ENCODE measurements around the gene CBLIF.
"Not testable (repeated sequence)": the region's sequence is repeated elsewhere in the genome, so short reads cannot be mapped to it uniquely, and the experiment has no call there.

Gene CBLIF

GRCh38 chr11:59847626-59848025 lies 2.3 kb upstream of the CBLIF start:
- no peak for DNase-seq (ENCODE audit: low read depth)

DNA sequence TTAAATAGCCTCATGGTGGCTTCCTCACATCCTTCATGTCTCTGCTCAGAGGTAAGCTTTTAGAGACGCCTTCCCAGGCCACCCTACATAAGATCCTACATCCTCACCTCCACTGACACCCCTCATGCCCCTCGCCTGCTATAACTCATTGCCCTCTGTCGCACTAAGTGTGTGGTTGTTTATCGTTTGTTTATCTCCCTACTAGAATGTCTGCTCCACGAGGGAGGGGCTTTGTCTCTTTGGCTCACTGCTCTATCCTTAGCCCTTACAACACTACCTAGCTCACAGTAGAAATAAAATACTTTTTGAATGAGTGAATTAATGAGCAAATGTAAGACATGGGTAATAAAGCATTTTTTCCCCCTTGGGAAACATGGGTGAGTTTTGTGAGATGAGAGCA lies 1.3 kb upstream of the CBLIF start:
- no peak for DNase-seq (ENCODE audit: low read depth)

- DNase-seq (ENCODE audit: low read depth), result no peak
Measured at GRCh38 chr11:59842316-59842715, 3.0 kb downstream of the CBLIF start.

- DNase-seq (ENCODE audit: low read depth), result no peak
Measured at GRCh38 chr11:59841514-59841913, 3.8 kb downstream of the CBLIF start.

- no peak for DNase-seq (ENCODE audit: low read depth)
Measured at GRCh38 chr11:59839615-59840014, 5.7 kb downstream of the CBLIF start.

DNA sequence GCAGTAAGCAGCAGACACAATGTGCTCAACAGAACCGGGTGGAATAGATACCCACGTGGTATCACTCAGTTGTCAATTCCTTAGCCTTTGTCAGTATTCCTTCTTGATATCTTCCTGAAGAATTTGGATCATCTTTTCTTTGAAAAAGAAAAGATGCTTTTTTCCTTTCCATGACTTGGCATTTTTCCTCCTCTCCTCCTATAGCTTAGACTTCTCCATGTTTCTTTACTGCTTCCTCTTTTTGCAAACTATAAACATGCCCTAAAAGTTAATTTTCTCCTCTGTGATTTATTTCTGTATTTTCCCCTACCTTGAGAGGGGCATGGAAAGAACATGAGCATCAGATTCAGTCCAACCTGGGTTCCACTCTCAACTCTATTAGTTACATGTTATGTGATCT lies 11.7 kb downstream of the CBLIF start:
- no peak for DNase-seq (ENCODE audit: low read depth)

- DNase-seq (ENCODE audit: low read depth), result no peak
Measured at GRCh38 chr11:59829358-59829757, 15.9 kb downstream of the CBLIF start.

DNA sequence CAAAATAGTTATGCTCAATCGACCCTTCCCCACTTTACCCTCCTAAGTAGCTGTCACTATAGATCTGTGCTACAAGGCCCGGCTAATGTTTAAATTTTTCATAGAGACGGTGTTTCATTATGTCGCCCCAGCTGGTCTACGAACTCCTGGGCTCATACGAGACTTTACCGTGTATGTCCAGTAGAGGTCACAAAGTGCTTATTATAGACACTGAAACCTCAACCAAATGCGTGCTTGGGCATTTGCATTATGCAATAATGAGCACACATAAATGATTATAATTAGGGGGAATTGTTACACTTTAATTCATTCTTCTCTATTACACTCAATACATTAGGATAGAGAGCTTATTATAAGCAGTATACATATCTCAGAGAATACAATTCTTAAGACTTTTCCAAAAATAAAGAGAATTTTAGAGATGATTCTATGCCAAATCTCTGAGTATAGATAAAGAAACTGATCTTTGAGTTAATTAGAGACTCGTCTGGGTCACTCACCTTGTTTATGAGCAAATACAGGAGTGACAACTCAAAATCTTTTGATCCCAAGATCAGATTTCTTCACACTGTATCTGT lies 22.2 kb downstream of the CBLIF start:
- peak; percentile 68 for DNase-seq (ENCODE audit: low read depth)

DNA sequence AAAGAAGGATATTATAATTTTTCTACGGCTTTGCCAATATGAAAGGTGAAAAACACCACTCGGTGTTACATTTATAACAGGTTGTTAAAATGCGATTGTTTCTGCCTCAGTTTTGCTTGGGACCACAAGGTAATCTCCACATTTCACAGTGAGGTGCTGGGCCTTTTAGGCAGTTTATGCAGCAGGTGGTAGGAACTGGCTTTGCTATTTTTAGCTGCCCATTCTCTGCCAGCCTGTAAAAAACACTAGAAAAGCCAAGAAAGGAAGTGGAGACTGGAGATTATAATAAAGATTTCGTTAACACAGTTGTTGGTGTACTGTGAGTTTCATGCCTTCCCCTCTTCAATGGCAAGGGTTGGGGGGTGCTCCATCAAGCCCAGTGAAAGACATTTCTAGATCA lies 26.7 kb downstream of the CBLIF start:
- DNase-seq (ENCODE audit: low read depth), result no peak

GRCh38 chr11:59816434-59816833 lies 28.9 kb downstream of the CBLIF start:
- DNase-seq (ENCODE audit: low read depth), result not testable (repeated sequence)

DNA sequence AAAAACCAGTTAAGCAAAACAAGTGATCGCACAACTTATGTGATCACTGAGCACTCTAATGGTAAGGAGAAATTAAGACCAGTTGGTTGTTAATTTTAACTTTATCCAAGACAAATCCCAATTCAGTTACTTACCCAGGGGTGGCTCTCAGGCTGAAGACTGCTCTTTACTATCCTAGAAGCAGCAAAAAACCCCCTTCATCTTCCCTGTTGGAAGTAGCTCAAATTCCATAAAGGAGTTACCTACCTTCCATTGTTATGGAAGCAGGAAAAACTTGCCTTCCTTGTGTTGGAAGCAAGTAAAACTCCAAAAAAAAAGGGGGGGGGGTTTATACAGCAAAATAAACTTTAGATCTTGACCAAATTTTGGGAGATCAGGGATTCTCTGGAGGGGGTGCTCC lies 29.5 kb downstream of the CBLIF start:
- DNase-seq (ENCODE audit: low read depth), result no peak

DNA sequence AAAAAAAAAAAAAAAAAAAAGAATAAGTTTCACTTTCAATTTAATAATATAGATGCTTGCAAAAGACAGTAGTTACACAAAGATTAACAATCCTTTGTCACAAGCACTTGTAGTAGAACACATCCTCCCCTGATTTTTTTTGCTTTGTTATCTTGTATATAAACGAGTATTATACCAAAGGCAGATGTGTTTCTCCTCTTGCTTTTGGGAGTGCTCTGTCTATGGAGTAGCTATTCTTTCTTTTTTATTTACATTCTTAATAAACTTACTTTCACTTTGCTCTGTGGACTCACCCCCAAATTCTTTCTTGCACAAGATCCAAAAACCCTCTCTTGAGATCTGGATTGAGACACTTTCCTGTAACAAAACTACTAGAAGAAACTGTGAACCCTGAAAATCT lies 31.3 kb downstream of the CBLIF start:
- no peak for DNase-seq (ENCODE audit: low read depth)

GRCh38 chr11:59813364-59813763 lies 31.9 kb downstream of the CBLIF start:
- DNase-seq (ENCODE audit: low read depth), result no peak

GRCh38 chr11:59812220-59812619 lies 33.1 kb downstream of the CBLIF start:
- DNase-seq (ENCODE audit: low read depth), result no peak

DNA sequence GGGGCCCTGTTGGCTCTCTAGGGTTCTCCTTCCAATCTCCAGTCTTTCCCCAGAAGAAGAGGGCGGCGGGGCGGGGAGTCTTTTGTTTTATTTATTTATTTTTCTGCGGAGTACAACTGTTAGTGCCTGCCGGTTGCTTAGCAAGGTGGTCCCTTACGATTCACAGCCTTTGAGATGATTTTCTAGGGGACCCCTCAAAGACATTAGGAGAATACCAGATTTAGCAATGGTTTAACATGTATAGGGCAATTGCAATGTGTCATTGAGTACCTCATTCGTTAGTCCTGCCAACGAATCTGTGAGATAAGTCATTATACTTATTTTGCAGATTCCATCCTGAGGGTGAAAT lies 34.4 kb downstream of the CBLIF start:
- no peak for DNase-seq (ENCODE audit: low read depth)

- DNase-seq (ENCODE audit: low read depth), result peak; percentile 85
Measured at GRCh38 chr11:59810189-59810910, 34.9 kb downstream of the CBLIF start, which contains the start of gene MRPL16. MRPL16 (minus strand) TSS chr11:59810778; CDS start chr11:59810658, 120 bp downstream.

- DNase-seq (ENCODE audit: low read depth), result no peak
Measured at GRCh38 chr11:59807047-59807610, 38.2 kb downstream of the CBLIF start.

- DNase-seq (ENCODE audit: low read depth), result no peak
Measured at GRCh38 chr11:59804061-59804460, 41.2 kb downstream of the CBLIF start.

DNA sequence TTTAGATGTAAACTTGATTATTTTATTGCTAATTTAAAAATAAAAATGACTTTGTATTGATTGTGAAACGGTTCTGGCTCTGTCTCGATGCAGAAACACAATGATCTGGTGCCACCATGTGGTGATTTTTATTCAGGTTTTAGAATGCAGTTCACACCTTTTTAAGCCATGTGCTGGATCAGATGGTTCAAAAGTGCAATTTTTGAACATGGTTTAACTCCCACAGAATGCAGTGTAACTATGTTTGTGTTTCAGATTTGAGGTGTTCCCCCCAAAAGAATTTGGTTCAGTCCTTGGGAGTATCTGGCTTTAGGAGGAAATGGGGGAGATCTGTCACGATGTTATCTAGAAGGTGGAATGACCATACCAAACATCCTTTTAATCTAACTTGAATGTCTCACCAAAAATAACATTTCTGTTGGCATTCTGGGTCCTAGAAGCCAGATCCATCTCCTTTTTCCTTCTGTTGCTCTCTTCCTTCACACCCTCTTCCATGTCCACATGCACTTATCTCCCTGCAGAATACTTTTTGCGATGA lies 42.6 kb downstream of the CBLIF start:
- DNase-seq (ENCODE audit: low read depth), result peak; percentile 52

DNA sequence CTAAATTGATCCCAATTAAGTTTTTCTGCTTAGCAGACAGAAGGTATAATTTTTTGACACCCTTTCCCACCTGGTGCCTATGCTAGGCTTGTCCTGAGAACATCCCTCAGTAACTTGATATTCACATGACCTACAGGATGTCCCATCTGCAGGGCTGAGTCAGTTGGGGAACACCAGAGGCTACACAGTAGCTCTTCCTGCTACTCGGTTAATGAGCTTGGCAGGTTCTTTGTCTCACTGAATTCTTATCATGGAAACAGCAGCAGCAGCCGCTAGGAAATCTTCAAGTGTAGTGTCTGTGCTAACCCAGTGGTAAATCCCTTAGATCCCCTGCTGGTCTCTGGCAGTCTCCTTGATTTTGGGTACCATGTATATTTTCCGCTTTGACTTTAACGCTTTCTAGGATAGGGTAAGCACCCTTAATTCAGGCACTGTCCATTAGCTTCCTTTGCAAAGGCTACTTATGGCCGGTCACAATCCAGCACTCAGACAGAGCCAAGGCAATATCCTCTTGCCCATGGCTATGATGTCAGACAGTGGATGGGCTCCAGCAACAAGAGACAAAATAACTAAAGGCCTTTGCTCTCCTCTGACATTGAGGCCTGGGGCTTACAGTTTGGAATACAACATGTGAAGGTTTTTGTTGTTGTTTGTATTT lies 43.2 kb downstream of the CBLIF start:
- peak; percentile 42 for DNase-seq (ENCODE audit: low read depth)

DNA sequence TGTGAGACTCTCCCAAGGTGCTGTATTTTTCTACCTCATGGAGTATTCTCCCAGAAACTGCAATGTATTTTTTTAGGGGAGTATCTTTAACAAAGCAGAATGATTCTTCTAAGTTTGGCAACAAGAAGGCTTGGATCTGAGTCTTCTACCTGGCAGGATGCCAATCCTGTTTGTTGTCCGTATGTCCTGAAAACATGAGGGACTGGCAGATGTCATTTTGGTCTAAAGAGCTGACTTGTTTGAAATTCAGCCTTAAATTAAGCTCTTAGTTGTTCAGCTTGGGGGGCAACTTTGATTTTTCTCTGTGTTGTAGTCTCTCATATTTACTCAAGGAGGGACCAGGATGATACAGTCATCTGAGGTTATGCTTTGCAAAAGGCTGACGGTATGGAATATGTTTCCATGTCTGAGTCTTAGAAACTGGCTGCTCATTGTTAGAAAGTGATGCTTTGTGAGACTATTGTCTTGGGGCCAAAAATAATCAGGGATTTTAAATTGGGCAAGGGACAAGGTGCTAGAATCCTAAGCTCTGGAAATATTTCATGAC lies 44.1 kb downstream of the CBLIF start:
- no peak for DNase-seq (ENCODE audit: low read depth)

DNA sequence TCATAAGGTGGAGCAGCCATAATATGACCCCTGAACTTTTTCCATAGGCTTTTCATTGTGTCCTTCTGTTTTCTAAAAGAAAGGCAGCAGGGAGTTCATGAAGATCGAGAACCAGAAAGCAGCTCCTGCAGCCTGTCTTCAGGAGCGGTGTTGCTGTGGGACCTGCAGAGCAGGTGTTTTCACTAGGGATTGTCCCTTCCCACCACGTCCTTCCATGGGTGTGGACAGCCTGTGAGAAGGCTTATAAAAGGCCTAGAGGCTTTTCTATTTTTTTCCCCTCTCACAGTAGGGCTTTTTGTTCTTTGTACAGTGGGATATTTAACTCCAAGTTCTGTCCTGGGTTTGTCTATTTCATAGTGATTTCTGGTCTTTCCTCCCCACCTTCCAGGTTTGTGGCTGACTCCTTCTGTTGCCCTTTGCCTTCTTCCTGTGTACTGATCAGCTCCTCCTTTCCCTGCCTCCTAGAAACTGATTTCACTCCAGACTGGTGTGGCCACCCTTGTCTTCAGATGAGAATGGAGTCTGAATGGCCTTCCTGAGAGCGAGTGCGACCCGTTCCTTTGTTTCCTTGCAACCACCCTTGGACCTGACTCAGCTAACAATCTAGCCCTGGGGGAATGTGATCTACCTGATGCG lies 44.8 kb downstream of the CBLIF start:
- no peak for DNase-seq (ENCODE audit: low read depth)

Data from iris pigment epithelial cell (primary cell).